Activated CD8-positive, alpha-beta memory T cell treated with anti-CD3 and anti-CD28 coated beads, Interleukin-2, amount 50 U/mL, for 24 hours (primary cell): ENCODE results near the gene GARNL3.

ENCODE experiments used
- DNase-seq: peaks from one replicate; pipeline ENCODE4 v3.0.0-alpha.2; 2020; ENCODE audit errors: extremely low read depth

The GARNL3 gene

GRCh38 chr9:127277099-127277498, 12.5 kb downstream of the GARNL3 start:
- DNase-seq, result no peak

DNA sequence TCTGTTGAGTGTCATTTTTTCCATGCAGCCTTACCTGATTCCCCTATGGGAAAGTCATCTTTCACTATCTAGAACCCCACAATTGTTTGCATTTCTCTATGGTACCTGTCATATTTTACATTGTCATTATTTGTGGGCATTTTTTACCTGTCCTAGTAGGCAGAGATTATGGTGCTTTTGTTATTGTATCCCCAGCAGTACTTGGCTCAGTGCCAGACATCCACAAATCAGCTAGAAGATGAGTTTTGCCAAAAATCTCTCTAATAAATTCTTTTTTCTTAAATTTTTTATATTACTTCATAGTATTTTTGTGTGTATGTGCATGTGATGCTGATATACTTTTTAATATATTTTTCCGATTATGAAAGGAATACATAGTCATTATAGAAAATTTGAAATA, 13.2 kb downstream of the GARNL3 start:
- no peak for DNase-seq

DNA sequence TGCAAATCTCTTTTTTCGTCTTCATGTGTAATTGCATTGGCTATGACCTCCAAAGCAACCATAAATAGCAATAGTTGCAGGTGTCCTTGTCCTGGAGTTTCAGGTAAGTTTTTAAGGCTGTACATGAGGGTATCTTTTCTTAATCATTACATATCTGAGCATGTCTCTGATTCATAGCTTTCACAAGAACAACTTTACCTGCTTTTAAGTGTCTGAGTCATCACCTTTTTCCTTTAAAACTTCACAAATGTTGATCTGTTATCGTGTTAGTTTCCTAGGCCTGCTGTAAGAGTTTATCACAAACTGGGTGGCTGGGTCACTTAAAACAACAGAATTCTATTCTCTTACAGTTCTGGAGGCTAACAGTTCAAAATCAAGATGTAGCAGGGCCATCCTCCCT, 13.8 kb downstream of the GARNL3 start:
- no peak for DNase-seq

DNA sequence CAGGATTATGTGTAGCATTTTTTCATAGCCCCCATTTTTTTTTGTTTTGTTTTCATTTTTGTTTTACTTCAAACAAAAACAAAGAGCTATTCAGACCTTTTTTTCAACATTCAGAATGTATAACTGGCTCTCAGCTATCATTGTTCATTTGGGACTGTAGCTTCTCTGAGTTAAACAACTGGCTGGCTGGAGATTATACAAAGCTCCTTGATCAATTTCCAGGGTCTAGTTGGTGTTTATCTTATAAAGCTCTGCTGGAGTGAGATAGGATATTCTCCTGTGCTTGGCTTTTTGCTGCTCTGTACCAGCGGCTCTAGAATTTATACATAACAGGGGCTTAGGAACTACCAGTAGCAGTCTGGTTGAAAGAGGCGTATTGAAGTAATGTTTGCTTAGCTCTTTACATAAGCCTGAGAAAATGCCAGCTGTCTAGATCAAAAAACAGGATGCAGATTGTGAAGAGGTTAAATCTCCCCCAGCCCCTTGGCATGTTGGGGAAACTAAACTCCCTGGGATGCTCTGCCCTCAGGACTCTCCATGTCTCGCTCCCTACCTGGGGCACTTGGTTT, 15.2 kb downstream of the GARNL3 start:
- DNase-seq, result no peak

GRCh38 chr9:127280880-127281660, 16.5 kb downstream of the GARNL3 start:
- DNase-seq, result no peak

DNA sequence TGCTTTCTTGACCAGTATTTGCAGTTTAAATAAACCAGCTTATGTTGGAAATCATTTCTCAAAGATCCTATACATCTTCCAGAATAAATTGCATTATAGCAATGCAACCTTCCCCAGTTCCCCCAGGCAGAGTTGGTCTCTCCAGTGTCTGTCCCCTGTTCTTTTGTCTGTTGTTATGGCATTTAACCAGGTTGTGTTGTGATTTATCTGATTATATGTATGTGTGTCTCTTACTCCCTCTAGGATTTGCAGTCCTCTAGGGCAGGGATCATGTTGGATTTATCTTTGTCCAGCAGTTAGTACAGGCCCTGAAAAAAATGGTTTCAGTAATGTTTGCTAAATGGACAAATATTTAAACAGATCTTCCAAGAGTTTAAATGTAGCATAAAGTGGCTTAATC, 17.3 kb downstream of the GARNL3 start:
- DNase-seq, result no peak

DNA sequence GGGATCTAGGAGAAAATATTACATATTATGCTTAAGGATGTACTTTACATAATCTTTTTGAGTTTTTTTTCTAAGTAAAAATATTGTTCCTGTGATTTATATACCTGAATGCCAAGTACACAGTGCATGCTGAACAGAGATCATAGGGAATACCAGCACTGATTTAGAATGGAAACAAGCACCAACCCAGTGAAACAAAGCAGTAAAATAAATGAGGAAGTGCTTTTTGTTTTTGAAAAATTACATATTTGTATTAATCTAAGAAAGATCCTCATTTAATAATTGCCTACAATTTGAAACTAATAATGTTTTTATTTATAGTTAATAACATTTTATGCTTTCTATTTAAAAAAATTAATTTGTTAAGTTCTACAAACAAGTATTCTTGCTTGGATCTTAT, 18.0 kb downstream of the GARNL3 start:
- DNase-seq, result no peak

DNA sequence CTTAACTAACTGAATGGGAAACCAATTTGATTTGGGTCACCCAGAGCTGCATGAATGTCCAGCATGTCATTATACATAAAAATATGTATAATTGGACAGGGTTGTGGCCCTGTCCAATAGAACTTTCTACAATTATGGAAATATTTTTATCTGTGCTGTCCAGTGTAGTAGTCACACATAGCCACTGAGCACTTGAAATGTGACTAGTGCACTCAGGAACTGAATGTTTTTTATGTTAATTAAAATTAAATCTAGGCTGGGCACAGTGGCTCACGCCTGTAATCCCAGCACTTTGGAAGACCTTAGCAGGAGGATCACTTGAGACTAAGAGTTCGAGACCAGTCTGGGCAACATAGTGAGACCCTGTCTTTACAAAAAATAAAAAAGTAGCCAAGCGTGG, 18.6 kb downstream of the GARNL3 start:
- DNase-seq, result no peak

GRCh38 chr9:127283917-127284497, 19.4 kb downstream of the GARNL3 start:
- DNase-seq, result no peak

DNA sequence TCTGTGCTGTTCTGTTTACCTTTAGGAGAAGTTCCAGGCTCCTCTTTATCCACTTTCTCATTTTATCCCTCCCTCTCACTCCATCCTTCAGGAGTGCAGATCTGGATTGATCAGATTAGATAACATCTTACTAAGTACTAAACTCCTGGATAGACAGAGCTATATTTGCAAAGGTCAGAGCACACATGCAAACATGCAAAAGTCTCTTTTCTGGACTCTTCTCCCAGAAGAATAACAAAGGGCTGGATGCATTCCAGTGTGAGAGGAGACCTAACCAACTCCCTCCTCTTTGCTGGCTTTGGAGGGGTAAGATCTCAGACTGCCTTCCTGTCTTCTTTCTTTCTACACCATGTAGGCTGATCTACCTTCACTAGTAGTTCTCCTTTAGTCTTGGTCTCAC, 21.4 kb downstream of the GARNL3 start:
- no peak for DNase-seq

DNA sequence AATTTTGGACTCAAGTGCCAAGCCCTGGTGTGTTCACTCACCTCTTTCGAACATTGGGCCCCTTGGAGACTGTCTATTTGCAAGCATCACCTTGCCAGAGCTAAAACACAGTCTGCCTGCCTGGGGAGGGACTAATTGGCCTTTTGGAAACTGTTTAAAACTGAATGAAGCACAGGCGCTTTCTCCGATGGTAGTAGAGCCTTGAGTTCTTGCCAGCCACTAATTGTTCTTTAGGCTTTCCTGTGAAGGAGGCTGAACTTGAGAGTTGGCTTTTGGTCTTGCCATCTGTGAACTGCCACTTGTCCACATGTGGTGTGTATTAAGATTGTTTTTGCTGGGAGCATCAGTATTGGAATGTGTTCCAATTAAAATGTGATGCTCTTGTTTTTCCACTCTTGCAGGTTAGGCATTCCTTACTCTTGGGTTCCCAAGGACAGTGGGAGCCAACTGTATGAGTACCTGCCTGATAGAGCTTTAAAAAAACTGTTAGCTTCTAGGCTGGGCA, 26.0 kb downstream of the GARNL3 start:
- DNase-seq, result no peak

DNA sequence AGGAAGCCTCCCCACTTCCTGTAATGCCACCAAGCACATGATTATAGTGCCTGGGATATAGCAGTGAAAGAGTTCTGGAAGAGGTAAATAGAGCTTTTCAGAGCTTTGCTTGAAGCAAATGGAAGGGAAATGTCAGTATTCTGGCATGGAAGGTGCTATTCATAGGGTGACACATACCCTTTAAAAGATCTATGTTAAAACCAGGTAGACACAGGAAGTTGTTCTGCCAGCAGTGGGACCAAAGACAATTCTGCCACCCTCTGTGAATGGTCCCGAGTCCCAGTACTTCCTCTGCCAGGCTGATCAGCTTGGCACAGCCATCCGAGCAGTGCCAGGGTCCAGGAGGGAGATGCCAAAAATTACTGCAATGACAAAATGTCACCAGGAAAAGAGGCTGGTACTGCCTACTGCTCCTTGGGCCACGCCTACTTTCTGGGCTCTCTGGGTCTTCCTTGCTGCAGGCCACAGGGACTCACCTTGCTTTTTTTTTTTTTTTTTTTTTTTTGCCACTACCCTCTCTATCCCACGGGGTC, 26.7 kb downstream of the GARNL3 start:
- DNase-seq, result no peak

- DNase-seq, result no peak
These were observed 27.8 kb downstream of the GARNL3 start for GRCh38 chr9:127292415-127292814.

DNA sequence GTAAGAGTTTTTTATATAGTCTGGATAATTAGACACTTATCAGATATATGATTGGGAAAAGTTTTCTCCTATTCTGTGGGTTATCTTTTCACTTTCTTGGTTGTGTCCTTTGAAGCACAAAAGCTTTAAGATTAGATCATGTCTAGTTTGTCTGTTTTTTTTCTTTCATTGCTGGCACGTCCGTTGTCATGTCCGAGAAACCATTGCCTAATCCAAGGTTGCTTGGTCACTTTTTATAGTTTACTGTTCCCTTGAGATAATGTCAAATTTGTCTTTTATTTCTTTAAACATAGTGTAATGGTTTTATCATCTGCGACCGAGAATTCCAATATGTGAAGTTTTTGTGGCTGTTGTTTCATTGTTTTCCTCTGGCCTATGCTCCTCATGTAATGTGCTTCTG, 28.8 kb downstream of the GARNL3 start:
- no peak for DNase-seq

- DNase-seq, result no peak
These were observed 29.2 kb downstream of the GARNL3 start for GRCh38 chr9:127293767-127294166.

DNA sequence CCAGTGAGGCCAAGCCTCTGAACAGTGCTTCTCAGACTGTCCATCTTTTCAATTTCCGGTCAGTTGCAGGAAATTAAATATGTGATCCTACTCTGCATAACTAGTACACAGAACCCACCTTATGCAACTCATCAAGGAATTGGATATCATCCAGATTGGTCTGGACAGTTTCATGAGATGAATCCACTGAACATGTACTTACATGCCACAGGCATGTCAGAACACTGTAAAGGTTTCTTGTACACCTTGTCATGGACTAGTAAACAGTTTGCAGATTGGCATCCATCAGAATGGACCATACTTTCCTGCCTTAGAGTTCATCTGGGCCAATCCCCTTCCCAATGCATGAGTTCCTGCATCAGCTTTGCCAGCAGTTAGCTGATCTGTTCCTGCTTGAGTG, 30.4 kb downstream of the GARNL3 start:
- no peak for DNase-seq

DNA sequence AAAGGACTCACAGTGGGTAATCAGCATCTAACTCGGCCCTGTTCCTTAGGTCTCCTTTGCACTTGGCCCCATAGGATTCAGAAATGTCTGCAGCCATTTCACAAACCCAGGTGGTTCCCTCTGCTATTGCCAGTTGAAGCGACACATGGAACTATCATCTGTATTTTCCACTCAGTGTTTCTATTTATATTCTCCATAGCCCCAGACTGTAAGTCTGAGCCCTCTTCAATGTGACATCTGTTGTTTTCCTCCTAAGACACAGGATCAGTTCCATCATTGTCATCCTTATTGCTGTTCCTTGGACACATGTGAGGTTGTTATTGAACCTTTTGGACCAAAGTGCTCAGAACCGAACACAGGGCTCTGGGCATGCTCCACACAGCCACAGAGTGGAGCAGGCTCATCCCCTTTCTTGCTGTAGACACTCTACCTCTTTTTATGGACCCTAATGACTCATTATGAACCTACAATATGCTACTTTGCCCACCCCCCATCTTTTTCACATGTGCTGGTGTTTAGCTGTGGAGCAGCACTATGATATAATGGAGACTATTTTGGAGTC, 36.4 kb downstream of the GARNL3 start:
- no peak for DNase-seq

DNA sequence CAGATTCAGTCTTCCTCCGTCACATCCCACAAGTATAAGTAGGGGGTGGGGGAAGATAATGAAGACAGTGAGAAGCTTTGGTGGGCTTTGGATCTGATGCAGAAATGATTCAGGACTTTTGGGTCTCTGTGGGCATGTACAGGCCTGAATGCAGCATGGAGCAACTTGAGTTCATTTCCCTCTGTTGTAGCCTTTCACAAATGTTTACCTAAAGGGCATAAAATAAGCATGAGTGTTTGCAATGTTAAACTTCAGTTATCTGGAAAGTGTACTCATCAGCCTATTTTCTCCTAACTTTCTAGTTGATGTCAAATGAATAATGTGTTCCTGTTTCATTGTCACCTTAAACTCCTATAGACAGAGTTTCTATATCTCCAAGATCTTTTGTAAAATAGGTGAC, 39.3 kb downstream of the GARNL3 start:
- no peak for DNase-seq

DNA sequence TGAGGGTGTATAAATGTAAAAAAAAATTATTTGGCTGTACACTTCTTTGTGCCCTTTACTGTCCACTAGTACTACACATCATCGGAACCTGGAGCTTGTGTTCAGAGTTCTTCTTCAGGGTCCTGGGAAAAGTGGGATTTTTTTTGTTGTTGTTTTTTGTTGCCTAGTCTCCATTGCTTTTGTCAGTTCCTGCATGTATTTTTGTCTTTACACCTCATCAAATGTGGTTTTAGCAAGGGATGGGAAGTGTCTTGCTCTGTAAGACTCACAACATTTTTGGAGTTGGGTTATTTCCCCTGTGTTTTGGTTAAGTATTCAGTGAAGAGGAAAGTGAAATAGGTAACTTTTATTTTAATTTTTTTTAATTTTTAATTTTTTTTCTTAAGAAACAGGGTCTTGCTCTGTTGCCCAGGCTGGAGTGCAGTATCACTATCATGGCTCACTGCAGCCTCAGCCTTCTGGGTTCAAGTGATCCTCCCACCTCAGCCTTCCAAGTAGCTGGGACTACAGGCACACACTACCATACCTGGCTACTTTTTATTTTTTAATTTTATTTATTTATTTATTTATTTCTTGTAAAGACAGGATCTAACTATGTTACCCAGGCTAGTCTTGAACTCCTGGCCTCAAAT, 40.7 kb downstream of the GARNL3 start:
- DNase-seq, result no peak

GRCh38 chr9:127305838-127306226, 41.3 kb downstream of the GARNL3 start:
- DNase-seq, result no peak

DNA sequence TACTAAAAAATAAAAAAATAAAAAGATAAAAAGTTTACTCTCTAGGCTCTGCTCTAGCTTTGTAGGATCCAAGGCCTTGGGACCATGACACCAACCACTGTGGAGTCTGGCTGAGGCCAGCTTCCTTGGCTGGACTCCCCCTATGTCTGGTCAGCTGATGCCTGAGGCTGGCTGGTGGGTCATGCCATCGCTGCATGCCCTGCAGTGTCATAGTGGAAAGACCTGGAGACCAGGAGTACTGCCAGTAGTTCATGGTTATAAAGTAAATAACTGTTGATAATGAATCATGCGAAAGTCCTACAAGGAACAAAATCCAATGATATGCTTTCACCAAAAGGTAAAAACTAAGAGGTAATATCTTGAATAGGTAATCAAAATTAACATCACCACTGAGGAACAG, 43.2 kb downstream of the GARNL3 start:
- DNase-seq, result no peak
